ENCODE measurements around the gene NDUFC2. TPM values are rescaled to one million over a fixed set of nuclear protein-coding genes. Genes with fewer than 3 reads are reported as not detected.

NDUFC2 gene
- total RNA-seq, 2 experiments from 2014 or later = 62.6 to 68.5 TPM

- peaks cover 32% of the 10 kb centered on the region for H3K4me1 ChIP-seq (ENCODE audit: insufficient read depth, low read length)
- H3K36me3 ChIP-seq (ENCODE audit: insufficient read depth, low read length) = peaks cover 26% of the 10 kb centered on the region
- intact Hi-C loops (cut with DNase I, micrococcal nuclease) = loop anchor here in 1 of 2 experiments (5.0 kb wide), 1 partner anchor 77 kb away; no protein-coding TSS in a partner anchor
- POLR2A ChIA-PET = no interaction called here
- Mint-ChIP-seq H3K4me3 (no peak overlapping the region), H3K27me3 (no peaks in the 10 kb centered on the region), H3K9me3 (no peaks in the 10 kb centered on the region), H3K4me1 (ENCODE audit: low read depth) (peaks cover 48% of the 10 kb centered on the region), H3K36me3 (ENCODE audit: low read depth) (peaks cover 62% of the 10 kb centered on the region), H3K27ac (peak overlapping the region; percentile 39)
- H3K4me3 ChIP-seq (ENCODE audit: low read length) = no peak overlapping the region
- TF ChIP-seq CTCF (IDR thresholded peaks at IDR 0.05) = no peak
- H3K27ac ChIP-seq (ENCODE audit: low read depth in 1 of 2, low read length in 2 of 2) = no peak overlapping the region
- CTCF ChIA-PET = no interaction called here
- no peaks in the 10 kb centered on the region for H3K27me3 ChIP-seq (ENCODE audit: control insufficient read depth in 1 of 2, insufficient read depth in 2 of 2, low read length in 2 of 2)
- no peak for ATAC-seq (ENCODE audit: poor library complexity)
- no peaks in the 10 kb centered on the region for H3K9me3 ChIP-seq (ENCODE audit: control insufficient read depth in 1 of 2, insufficient read depth in 1 of 2, low read length in 2 of 2)
- DNase-seq = no peak
These were observed 4.9 kb downstream of the NDUFC2 start for GRCh38 chr11:78074756-78075155.

GRCh38 chr11:78072455-78072854 lies 7.2 kb downstream of the NDUFC2 start:
- no peaks in the 10 kb centered on the region for H3K9me3 Mint-ChIP-seq
- H3K4me3 Mint-ChIP-seq = no peak overlapping the region
- ChIA-PET POLR2A (no interaction called here), CTCF (no interaction called here)
- ATAC-seq (ENCODE audit: poor library complexity) (no peak), DNase-seq (no peak)
- H3K36me3 Mint-ChIP-seq (ENCODE audit: low read depth) = peaks cover 69% of the 10 kb centered on the region
- TF ChIP-seq CTCF (IDR thresholded peaks at IDR 0.05) = no peak
- H3K27ac Mint-ChIP-seq = no peak overlapping the region
- peaks cover 28% of the 10 kb centered on the region for H3K4me1 Mint-ChIP-seq (ENCODE audit: low read depth)
- Histone ChIP-seq H3K36me3 (ENCODE audit: insufficient read depth, low read length) (peaks cover 40% of the 10 kb centered on the region), H3K4me3 (ENCODE audit: low read length) (no peak overlapping the region), H3K27me3 (ENCODE audit: control insufficient read depth in 1 of 2, insufficient read depth in 2 of 2, low read length in 2 of 2) (no peaks in the 10 kb centered on the region), H3K4me1 (ENCODE audit: insufficient read depth, low read length) (peaks cover 17% of the 10 kb centered on the region), H3K9me3 (ENCODE audit: control insufficient read depth in 1 of 2, insufficient read depth in 1 of 2, low read length in 2 of 2) (no peaks in the 10 kb centered on the region), H3K27ac (ENCODE audit: low read depth in 1 of 2, low read length in 2 of 2) (no peak overlapping the region)
- H3K27me3 Mint-ChIP-seq = no peaks in the 10 kb centered on the region
- intact Hi-C loops (cut with DNase I, micrococcal nuclease) = no loop called here

- POLR2A ChIA-PET = no interaction called here
- Mint-ChIP-seq H3K4me1 (ENCODE audit: low read depth) (peaks cover 23% of the 10 kb centered on the region), H3K9me3 (no peaks in the 10 kb centered on the region), H3K27ac (peak overlapping the region; percentile 9), H3K4me3 (no peak overlapping the region), H3K36me3 (ENCODE audit: low read depth) (peaks cover 70% of the 10 kb centered on the region), H3K27me3 (no peaks in the 10 kb centered on the region)
- Histone ChIP-seq H3K9me3 (ENCODE audit: control insufficient read depth in 1 of 2, insufficient read depth in 1 of 2, low read length in 2 of 2) (no peaks in the 10 kb centered on the region), H3K4me3 (ENCODE audit: low read length) (no peak overlapping the region), H3K4me1 (ENCODE audit: insufficient read depth, low read length) (peaks cover 10% of the 10 kb centered on the region), H3K36me3 (ENCODE audit: insufficient read depth, low read length) (peaks cover 40% of the 10 kb centered on the region), H3K27ac (ENCODE audit: low read depth in 1 of 2, low read length in 2 of 2) (no peak overlapping the region), H3K27me3 (ENCODE audit: control insufficient read depth in 1 of 2, insufficient read depth in 2 of 2, low read length in 2 of 2) (no peaks in the 10 kb centered on the region)
- DNase-seq = no peak
- CTCF ChIA-PET = no interaction called here
- no peak for TF ChIP-seq CTCF (IDR thresholded peaks at IDR 0.05)
- no peak for ATAC-seq (ENCODE audit: poor library complexity)
- intact Hi-C loops (cut with DNase I, micrococcal nuclease) = no loop called here
These were observed 7.9 kb downstream of the NDUFC2 start for GRCh38 chr11:78071717-78072116.
